Stimulated activated CD4-positive, alpha-beta T cell treated with anti-CD3 and anti-CD28 coated beads, Interleukin-1b, Interleukin-23, amount 100 ng/mL, for 1 hour (primary cell): Measurements from ENCODE around the gene KRT6C.
"Not testable (repeated sequence)": the region's sequence is repeated elsewhere in the genome, so short reads cannot be mapped to it uniquely, and the experiment has no call there.

Source experiments
- DNase-seq, 2 donors: peaks; one replicate each; pipeline ENCODE4 v3.0.0-alpha.2; 2020; ENCODE audit warnings: low read depth in 2 of 2

The KRT6C gene

DNA sequence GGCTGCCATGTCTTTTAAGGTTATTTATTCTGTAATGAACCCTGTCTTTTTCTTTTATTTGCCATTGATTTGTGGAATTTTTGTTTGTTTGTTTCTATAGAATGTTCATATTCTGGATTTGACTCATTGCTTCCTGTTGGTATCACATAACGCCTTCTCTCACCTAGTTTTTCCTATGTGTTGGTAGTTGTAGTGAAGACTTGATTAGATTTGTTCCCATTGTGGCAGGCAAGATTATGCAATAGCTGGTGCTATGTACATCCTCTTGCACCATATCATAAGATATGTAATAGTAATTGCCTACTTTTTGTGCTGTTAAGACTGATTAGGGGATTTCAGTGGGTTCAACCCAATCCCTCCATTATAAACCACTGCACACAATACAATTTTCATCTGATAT, 17.8 kb downstream of the KRT6C start:
- DNase-seq = no peak

DNA sequence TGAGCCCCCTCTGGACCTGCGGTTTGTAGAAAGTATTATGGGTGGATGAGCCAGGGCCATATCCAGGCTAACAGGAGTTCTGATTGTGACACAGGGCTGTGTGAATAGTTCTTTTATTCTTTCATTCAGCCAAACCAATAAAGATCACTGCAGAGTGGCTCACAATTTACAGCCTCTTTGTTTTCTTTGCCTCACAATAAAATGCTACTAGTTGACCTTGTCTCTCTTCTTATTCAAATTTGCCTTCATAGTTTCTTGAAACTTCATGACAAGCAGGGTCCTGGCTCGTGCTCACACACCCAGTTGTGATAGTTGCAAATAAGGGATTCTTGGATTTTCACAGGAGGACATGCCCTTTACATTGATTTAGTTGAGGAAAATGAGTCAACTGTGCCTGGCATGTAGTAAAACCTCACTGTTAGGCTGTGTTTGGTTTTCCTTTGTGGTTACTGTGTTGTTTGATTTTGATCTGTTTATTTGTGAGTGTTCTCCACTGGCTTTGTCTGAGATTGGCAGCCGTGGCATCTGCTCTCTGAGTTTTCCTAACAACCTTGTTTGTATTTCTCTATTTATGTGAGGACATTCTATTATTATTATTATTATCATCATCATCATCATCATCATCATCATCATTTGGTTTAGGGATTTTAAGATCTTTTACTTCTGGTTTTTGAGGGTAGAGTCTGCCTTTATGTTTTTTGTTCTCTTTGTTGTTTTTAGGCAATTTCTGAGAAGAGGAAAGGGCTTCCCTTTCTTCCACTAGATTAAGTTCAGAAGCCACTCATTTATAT, 19.0 kb downstream of the KRT6C start:
- DNase-seq = no peak

DNA sequence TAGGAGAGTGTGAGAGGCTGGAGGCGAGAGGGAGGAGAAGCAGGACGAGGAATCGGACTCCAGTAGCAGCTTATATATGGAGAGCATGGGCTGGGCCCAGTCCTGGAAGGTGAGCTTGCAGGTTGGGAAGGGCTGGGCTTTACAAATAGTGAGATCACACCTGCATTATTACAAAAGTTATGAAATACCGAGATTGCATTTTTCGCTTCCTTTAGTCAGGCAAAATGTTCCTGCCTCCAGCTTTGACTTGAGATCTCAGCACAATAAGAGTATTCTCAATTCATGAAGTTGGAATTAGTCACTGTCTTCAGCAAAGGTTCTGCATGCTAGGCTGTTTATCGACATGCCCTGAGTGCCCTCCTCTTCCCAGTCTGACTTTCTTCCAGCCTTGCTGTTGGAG, 21.5 kb downstream of the KRT6C start, which contains the start of gene KRT6B:
Gene KRT6B (minus strand): TSS at position 46 of the 400 bp plus-strand sequence. CDS start 68 bp downstream, outside the sequence.
- no peak for DNase-seq

DNA sequence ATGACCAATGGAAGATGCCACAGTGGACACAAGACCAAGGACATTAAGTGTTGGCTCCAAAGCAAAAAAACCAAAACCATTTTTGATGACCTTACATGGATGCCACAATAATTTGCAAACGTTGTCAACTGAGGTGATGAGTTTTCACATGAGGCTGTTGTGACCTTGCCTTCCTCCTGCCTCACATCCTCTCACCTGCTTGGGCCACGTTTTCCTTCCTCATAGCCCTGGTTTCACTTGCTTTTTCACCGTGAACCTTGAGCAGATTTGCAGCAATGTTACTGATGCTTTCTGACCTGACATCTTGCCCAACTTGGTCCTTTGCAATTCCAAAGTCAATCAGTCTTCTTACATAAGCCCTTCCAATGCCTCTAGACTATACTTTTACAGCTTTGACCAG, 25.4 kb downstream of the KRT6C start:
- no peak for DNase-seq

DNA sequence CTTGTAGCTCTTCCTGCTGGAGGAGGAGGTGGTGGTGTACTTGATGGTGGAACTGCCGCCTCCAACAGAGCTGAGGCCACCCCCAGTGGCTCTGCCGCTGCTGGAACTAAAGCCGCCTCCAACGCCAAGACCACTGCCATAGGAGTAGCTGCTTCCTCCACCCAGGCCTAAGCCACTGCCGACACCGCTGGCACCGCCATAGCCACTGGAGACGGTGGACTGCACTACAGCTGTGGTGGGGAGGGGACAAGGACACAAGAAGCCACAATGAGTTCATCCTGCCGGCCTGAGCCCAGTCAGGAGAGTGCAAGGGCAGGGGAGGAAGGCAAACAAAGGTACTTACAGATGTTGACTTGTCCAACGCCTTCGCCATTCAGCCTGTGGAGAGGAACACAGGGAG, 26.4 kb downstream of the KRT6C start:
- not testable (repeated sequence) for DNase-seq

DNA sequence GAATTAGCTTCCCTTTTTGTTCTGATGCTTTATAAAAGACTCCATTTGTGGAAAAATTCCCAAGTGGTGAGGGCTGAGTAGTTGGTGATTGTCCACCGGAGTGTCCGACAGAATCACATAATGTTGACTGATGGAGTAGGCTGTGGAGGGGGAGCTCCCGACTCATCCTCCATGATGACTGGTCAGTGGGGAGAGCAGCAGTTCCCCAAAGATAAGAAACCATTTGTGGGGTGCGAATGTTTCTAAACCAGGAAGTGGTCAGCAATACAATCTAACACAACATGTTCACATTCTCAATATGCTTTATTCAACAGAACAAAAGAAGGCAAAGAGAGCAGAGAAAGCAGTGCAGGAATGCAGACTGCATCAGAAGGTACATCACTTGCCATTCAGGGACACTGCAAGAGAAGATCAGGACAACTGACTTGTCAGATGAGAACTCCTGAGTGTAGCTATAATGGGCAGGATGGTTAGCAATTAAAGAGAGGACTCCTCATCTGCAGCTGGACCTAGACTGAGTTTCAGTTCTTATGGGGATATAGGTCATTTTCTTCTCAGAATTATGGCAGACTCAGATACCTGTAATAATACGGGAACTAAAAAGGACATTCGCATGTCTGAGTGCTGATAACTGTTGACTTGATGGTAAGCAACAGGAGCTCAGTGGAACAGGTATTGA, 27.1 kb downstream of the KRT6C start:
- DNase-seq = no peak

DNA sequence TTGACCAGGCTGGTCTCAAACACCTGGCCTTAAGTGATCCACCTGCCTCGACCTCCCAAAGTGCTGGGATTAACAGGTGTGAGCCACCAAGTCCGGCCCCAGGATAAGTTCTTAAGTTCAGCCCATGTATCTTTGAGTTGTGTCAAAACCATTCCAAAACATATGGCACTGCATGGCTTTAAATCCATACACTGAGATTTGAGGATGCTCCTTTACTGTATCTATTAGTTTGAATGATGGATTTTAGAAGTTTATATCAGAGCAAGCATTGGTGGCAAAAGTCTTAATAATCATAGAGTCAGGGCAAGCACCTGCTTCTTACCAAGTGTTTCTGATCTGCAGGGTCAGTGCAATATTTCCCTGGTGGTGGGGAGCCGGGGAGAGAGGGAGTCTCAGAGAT, 27.7 kb downstream of the KRT6C start:
- DNase-seq = no peak

DNA sequence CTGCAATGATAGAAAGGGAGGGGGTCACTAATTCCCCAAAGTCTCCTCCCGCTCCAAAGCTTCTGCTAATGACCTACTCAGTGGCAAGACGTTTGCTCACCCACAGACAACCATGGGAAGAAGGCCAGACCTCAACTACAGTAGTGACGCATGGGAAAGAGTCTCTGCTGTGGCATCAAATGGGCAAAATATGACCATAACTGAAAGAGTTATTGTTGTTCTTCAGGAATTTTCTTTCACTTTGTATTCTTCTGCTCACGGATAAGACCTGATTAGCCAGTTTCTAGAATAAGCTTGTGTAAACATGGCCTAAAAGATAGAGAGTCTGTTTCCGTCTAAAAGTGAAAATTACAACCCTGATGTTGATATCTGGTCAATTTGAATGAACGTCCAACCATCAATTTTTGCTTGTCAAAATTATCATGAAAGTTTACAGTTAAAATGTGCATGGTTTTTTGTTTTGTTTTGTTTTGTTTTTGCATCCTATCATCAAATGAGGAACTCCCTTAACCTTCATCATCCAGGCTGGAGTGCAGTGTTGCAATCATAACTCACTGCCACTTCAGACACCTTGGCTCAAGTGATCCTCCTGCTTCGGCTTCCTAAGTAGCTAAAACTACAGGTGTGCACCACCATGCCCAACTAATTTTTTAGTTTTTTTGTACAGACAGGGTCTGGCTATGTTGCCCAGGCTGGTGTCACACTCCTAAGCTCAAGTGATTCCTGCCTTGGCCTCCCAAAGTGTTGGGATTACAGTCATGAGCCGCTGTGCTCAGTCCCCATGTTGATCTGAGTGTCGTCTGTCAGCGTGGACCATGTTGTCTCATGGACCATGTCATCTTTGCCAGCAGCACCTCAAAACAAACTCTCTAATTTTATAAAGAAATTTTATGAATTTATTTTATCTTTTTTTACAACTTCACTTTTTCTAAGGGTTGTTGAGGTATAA, 28.7 kb downstream of the KRT6C start:
- no peak for DNase-seq

DNA sequence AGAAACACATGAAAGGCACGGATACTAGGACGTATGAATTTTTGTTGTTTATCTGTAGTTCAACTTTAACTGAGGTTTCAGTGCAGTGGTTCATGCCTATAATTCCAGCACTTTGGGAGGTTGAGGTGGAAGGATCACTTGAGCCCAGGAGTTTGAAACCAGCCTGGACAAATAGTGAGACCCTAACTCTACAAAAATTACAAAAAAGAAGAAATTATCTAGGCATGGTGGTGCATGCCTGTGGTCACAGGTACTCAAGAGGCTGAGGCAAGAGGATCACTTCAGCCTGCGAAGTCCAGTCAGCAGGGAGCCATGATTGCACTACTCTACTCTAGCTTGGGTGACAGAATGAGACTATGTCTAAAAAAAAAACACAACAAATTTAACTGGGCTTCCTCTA, 29.6 kb downstream of the KRT6C start:
- DNase-seq = no peak

DNA sequence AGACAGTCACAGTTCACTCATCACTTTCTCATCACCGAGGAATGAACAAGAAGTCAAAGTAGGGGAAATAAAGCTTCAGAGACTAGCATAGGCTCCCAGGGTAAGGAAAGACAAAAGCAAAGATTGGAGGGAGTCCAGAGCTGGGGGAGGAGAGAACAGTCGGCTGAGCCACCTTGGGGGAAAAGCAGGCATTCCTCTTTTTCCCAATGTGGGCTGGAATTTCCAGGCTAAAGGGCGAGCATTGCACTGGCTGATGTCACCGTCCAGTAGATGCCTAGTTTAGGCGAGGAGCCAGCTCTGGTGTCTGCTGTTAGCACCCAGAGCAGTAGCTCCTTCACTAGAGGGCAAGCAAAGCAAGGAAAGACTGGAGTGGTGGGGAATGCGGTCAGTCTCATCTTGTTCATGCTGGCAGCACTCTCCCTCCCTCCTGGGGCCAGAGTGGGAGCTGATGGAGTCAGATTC, 31.0 kb downstream of the KRT6C start:
- DNase-seq = no peak

DNA sequence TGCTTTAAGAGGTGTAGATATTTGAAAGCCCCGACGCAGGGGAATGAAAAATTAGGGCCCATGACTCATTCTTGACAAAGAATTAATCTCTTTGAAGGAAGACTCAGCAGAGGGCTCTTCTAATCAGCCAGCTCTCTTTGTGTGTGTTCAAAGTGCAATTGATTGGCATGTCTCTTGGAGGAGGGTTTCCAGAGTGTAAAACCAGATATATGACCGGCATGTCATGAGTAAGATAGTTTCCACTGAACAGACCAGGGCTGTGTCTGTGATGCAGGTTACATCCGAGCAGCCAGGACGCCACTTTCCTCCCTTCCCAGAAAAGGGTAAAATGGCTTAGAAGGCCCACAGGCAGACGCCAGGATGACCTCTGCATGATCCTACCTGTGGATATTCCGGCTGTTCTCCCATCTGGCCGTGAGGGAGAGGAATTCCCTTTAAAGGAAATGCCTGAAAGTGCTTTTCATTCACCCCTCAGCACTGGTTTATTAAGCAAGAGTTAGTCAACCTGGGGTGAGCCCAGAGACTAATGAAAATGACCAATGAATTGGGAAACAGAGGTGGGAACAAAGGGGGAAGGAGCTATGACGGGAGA, 32.2 kb downstream of the KRT6C start:
- DNase-seq = no peak

DNA sequence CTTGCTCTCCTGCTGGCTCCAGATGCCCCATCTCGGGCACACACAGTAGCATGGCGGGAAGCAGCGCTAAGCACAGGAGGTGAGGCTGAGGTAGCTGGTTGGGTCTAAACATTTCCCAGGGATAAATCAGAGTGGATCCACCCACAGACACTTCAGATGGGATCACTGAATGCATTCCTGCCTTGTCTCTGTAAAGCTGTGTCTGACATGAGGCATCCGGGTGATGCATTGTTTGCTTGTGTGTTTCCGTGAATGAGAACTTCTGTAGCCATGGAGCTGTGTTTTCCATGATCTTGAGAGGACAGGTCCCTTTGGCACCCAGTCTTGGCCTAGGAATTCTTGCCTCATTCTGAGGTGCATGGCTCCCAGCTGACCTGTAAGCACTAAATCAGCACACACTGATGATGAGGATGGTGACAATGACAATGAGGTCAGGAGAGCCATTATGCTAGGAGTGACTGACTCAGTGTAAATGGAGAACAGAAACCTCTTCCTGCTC, 32.7 kb downstream of the KRT6C start:
- no peak for DNase-seq

DNA sequence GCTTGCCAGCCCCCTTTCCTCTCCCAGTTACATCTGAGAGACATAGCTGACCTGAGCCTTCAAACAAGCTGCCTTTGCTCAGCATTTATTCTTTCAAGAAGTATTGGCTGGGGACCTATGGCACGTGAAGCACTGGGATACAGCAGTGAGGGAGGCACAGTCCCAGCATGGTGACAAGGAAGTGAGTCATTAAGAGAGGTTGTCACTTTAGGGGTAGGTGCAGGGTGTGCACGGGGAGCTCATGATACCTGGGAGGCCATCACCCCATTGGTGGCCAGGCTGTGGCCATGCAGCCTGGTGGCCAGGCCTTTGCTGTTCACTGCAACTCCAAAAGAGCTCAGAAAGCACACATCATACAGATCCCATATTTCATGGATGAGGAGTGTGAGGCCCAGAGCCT, 33.8 kb downstream of the KRT6C start:
- no peak for DNase-seq

DNA sequence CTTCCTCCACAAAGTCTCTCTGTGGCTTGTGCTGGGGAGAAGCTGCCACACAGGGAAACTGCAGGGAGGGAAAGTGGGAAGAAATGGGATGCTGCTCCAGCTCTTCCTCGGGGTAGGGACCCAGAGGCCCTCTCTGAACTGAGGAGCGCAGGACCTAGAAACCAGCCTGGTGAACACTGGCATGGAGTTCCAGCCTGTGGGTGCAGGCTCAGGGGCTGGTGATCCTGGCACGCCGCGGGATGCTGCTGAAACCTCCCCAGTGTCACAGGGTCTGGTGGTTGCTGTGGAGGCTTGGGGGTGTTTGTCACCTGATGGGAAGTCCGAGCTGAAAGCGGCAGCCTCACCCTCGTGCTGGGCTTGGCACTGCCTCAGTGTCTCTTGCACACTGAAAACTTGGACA, 34.2 kb downstream of the KRT6C start:
- no peak for DNase-seq

DNA sequence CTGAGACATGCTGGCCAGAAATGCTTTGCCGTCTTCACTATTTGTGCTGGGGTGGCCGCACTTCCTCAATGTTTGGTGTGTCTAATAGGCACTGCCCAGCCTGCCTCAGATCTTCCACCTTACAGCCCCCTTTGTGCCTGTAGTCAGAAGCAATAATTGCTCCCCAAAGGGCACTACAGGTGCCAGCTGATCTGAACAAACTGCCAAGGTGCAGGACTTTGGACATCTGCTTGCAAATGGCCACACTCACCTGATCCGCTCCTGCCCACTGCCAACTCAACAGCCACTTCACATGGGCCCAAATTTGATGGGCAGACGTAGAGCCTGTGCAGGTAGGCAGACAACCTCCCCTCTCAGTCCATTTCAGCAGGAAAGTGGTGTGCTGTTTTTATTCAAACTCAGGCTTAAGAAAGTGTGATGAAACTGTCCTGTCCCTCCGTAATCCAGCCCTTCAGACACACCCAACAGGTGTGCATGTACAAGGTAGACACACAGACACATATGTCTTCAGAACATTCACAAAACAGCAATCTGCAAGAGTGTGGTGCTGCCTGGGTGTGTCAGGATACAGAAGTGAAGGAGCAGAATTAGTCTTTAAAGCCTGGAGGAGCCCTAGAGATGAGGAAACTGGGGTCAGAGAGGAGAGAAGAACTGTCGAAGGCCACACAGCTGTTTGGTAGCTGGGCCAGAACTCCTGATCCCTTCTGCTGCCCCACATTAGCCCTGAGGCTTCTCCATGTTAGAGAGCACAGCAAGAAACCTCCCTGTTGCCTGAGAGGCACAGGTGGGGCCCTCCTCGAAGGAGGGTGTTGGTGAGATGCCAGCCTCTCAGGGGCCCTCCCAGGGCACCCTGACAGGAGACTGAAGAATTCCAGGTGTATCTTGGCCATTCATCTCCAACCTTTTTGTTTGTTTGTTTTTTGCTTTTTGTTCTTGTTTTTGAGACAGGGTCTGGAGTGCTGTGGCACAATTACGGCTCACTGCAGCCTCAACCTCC, 35.0 kb downstream of the KRT6C start:
- no peak for DNase-seq

DNA sequence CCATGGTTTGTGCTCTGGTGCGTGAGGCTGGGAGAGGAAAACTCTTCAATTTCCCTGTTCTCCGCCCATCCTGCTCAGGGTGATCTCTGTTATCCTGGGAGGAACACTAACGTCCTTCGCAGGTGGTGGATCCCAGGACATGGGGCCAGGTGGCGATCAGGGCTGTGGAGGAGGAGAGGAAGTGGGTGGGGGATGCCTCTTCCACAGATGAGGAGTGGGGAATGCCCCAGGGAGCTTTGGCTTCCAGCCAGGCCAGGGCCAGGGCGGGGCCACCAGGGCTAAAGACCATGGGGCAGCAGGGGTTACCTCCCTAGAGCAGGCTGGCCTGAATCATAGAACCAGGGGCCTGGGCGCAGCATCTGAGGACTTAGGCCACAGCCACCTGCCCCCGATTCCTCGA, 36.1 kb downstream of the KRT6C start:
- no peak for DNase-seq

DNA sequence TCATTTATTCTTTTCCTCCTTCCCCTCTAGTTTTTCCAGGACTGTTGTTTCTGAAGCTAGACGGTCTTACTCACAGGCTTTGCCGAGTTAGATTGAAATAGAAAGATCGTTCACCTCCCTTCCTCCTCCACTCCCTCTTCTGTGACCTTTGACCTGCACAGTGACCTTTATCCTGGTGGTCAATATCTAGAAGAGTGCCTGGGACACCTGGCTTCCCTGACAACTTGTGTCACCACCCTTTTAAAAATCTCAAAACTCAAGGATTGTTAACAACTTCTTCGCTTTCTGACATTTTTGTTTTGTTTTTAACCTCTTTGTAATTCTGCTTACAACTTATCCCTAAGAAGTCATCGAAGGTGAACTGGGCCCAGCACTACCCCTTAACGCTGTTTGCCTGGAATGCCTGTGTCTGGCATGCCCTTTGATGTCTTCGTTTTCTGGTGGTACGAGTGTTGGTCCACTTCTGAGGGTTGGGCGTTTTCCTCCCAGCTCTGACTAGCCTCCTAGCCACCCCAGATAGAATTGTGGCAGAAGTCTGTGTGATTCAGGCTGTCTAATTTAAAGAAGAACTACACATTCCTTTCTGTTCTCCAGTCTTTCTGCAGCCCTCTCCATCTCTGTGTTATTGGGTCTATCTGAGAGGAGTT, 36.7 kb downstream of the KRT6C start:
- no peak for DNase-seq

DNA sequence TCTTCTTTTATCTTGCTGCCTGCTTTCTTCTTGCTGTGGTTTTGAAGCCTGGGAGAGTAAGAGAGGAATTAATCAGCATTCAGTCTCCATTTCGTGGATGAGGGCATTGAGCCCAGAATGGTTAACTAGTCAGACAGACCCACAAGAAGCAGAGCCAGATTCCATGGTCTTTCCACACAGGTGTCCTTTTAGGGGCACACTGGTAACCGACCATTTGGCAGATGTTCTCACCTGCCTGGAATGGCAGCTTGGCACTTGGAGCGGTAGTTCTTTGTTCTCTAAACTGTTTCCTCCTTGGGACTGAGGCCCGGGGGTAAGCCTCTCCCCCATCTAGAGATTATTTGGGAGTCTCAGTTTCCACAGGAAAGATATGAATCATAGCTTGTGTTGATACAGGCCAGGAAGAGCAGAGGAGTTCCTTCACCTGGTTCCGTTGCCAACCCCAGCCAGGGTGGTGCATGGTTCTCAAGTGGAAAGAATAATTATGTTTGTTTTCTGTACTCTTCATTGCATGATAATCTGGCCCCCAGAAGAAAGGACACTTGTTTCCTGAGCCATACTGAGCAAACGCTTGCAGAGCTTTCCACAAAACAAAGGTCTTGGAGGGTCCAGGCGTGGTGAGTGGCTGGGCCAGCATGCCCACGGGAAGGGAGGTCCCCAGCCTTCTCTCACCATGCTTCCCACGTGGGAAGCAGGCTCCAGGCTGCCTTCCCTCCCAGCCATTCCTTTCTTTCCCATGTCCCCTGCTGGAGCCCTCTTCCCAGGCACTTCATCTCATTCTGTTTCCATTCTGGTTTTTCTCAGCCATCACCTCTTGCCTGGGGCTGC, 37.4 kb downstream of the KRT6C start:
- DNase-seq = no peak

DNA sequence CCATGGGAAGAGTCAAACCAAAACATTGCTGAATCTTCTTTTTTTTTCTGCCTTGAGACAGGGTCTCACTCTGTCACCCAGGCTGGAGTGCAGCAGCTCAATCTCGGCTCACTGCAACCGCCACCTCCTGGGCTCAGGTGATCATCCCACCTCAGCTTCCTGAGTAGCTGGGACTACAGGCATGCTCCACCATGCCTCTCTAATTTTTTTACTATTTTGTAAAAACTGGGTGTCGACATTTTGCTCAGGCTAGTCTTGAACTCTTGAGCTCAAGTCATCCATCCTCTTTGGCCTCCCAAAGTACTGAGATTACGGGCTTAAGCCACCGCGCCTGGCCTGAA, 38.0 kb downstream of the KRT6C start:
- no peak for DNase-seq
